T1000 (cell line): ENCODE data around the gene CRY1.
"Not testable (repeated sequence)": the region's sequence is repeated elsewhere in the genome, so short reads cannot be mapped to it uniquely, and the experiment has no call there.

Experiments
- DNase-seq: peaks from one replicate; lab custom pipeline; 2025; ENCODE audit warnings: mixed read lengths; lab: John Stamatoyannopoulos, UW

The CRY1 gene

DNA sequence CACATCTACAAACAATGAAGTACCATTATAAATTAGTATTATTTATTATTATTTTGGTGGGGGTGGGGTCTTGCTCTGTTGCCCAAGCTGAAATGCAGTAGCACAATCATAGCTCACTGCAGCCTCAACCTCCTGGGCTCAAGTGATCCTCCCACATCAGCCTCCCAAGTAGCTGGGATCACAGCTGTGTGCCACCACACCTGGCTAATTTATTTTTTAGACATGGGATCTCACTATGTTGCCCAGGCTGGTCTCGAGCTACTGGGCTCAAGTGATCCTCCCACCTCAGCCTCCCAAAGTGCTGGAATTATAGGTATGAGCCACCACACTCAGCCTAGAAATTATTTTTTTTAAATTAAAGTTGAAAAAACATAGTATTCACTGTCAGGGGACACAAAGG lies 15.0 kb upstream of the CRY1 start:
- not testable (repeated sequence) for DNase-seq

DNA sequence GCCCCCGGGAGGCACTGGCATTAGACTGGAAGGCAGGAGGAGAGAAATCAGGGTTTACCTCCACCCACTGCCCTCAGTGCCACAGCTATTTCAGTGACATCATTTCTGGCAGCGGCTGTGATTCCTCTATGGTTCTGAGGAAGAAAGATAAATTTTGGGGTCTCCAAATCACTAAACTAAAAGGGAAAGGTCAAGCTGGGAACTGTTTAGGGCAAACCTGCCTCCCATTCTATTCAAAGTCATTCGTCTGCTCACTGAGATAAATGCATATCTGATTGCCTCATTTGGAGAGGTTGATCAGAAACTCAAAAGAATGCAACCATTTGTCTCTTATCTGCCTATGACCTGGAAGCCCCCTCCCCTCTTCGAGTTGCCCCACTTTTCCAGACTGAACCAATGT lies 14.0 kb upstream of the CRY1 start:
- no peak for DNase-seq

DNA sequence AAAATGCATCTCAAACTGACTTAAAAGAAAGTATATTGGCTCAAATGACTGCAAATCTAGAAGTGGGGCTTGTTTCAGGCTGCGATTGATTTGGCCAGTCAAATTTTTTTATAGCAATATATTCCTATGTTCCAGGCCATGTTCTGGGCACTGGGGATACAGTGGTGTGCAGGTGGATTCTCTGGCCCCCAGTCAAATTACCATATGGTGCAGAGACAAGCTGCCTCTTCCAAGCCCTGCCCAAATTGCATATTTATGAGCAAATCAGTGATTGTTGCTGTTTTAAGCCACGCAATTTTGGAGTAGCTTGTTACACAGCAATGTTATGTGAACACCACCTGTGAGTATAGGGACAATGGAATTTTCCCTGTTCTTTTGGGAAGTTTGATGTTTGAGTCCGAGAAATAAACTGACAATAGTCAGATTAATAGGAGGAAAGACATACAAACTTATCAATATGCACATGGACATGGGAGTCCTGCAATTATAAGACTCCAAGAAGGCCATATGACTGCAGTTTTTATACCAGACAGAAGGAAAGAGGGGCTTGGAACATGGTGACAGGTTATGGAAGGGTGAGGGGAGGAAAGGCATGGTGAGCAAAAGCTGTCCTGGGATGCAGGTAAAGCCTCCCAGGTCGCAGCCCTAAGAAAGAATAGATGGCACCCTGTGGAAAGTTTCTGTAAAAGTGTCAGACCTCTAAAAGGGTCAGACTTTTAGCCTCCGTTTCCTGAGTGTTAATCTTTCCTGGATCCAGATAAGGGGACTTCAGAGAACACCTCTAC lies 13.1 kb upstream of the CRY1 start:
- no peak for DNase-seq

DNA sequence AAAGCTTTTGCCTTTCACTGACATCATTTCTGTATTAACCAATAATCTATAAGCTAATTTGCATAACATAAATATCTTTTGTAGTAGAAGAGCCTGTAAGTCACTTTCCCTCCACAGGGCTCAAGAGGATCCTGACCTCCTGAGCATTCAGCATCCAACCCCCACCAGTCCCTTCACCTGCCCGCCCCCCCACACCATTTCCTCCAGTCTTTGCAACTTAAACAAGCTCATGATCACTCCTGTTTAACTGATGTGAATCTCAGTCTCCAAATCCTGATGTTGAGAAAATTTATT lies 12.0 kb upstream of the CRY1 start:
- DNase-seq: no peak

DNA sequence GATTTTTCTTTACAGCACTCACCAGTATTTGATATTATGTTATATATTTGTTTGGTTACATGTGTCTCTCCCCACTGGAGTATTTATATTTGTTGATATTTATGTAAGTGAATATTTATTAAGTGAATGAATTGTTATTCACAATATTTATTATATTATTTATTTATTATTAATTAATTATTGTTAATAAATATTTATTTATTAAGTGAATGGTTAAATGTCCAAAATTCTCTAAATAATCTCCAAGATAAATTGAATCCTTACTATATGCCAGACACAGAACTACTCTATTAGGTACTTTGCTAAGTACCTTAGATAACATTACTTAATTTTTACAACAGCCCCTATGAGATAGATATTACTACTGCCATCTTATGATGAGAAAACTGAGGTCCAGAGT lies 10.2 kb upstream of the CRY1 start:
- DNase-seq: no peak

DNA sequence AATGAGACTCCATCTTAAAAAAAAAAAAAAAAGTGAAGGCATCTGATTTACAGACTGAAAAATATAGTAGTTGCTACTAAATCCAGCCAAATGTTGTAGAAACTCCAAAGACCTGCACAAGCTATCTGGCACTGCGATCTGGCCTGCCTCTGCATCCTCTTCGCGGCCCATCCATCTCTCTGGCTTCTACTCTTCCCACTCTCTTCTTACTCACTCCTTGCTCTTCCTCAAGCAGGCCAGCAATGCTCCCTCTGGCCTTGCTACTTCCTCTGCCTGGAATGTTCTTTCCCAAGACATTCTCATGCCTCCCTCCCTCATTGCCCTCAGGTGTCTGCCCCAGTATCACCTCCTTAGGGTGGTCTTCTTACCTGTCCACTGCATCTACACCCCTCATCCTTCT lies 9.7 kb upstream of the CRY1 start:
- DNase-seq: no peak

DNA sequence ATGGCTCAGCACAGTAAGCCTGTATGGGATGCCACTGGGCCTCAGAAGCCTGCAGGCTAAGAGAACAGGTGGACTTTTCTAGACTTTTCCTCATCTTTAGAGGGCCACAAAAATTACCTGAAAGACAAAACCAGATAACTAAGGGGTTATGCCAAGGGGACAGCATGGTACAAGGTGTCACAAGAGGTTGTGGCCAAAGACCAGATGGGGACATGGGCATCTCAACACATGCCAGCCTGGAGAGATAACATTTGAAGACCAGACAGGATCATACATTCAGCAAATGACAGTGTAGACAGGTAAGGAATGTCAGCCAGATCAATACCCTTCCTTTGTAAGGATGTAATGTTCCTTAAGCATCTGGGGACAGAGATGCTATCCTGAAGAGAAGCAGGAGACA lies 8.9 kb upstream of the CRY1 start:
- no peak for DNase-seq

DNA sequence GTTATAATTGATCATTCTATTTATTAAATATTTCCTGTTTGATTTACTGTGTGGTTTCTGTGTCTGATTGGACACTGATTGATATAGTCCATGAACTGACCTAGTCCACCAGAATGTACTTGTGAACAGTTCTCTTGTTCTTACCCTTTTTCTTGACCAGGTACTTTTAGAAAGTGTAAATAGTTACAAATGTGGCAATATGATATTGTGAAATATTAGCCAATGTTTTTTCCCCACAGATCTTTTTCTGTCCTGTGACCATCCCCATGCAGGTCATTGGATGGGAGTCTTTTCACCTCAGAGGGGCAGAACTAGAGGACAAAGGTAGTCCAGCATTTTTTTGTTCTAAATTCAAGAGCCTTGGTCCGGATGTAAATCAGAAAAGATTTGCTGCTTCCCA lies 8.3 kb upstream of the CRY1 start:
- DNase-seq: no peak

DNA sequence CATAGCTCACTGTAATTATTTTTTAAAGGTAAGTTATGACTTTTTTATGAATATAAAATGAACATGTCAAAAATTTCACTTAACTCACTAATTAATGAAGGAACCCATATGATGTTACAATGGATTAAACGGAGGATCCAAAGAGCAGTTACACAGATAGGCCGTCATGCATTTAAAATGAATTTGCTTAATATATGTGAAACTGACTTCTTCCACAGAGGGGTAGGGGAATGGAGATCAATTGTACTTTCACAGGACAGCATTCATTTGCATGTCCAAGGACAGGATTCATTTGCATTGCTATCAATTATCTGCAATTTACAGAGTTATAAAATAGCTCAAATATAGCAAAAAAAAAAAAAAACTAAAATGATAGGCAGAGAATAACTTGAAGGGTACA lies 6.6 kb upstream of the CRY1 start:
- no peak for DNase-seq

DNA sequence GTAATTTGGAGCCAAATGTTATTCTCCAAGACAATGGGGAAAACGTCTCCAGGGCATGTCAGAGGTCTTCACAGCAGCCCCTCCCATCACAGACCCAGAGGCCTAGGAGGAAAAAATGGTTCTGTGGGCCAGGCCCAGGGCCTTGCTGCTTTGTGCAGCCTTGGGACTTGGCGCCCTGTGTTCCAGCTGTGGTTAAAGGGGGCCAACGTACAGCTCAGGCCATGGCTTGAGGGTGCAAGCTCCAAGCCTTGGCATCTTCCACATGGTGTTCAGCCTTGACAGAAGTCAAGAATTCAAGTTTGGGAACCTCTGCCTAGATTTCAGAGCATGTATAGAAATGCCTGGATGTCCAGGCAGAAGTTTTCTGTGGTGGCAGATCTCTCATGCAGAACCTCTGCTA lies 3.2 kb upstream of the CRY1 start:
- no peak for DNase-seq

DNA sequence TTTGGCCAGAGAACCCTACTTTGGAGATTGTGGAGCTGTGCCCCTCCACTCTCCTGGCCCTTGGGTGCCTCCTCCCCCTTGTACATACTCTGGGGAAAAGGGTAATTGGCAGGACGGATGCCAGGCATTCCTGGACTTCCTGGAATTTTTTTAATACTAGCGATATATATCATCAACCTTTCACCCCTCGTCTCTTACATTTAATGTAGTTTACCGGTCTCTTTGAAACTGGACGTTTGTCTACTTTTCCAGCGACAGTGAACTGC lies 767 bp upstream of the CRY1 start:
- no peak for DNase-seq

DNA sequence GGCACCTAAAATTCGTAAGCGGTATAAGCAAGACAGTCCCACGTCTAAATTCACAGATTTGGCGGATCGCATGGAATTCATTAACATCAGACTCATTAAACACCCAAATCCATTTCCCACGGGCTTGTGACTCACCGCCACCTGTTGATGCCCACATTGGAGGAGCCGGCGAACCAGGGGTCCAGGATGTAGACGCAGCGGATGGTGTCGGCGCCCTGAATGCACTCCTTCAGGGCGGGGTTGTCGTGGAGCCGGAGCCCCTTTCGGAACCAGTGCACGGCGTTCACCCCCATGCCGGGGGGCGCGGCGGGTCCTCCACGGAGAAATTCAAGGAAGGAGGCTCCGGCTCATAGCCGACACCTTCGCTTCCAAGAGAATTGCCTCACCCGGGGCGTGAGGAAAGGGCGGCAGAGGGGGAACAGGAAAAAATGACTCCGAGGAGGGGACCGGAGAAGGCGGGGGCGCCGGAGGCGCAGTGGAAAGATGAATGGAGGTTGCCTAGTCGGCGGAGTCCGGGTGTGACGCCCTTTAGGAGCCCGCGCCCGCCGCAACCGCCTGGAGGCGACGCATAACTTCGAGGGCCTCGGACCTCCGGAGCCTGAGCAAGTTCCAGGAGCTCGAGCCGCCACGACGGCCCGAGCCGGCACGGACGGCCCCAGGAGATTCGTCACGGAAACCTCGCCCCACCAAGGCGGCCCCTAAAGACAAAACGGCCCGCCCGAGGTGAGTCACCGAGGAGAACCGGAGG lies 506 bp downstream of the CRY1 start:
- peak; percentile 70 for DNase-seq

DNA sequence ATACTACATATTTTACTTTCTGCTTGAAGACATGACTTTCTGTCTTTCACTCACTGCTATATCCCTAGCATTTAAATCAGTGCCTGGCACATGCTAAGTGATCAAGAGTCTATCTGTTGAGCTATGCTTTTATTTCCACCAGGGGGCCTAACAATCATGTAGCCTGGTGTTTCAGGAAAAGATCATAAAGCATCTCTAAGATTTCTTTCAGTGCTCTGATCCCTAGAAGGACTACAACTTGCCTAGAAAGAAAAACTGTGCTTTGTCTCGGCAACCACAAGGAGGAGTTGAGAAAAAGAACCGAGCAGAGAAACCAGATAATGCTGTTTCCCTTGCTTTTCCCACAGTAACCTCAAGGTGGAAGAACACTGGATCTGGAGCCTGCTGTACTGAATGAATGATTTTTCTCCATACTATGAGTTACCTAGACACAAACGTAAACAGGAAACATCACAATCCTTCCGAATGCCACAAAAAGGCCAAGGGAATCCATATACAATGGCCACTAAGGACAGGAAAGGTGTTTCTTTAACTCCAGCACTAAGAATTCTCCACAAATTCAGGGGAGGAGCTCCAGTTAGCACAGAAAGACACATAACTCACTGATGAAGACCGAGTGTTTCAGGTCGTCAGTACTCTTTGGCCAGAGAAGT lies 1.2 kb downstream of the CRY1 start:
- DNase-seq: peak; percentile 45

DNA sequence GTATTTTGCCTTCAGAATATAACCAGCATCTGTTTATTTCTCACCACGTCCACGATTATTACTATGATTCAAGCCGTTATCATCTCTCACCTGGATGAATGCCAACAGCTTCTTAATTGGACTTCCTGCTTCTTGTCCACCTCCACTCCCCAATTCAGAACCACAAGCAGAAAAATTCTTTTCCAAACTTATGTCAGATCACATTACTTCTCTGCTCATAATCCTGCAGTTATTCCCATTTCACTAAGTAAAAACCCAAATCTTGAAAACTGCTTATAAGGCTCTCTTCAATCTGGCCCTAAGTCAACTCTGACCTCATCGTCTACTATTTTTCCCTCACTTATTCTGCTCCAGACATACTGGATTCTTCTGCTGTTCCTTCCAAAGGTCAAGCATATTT lies 2.0 kb downstream of the CRY1 start:
- DNase-seq: no peak

DNA sequence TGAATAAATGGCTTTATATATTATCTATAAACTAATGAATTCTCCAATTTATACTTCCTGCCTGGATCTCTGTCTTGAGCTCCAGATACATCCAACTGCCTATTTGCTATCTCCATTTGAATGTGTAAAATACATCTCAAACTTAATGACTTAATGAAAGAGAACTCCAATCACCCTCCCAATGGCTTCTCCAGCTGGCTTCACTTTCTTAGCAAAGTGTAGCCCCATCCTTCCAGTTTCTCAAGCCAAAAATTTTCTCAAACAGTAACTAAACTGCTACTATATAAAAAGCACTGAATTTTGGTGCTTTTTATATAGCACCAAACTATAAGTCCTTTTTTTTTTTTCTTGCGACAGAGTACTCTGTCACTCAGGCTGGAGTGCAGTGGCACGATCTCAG lies 2.6 kb downstream of the CRY1 start:
- no peak for DNase-seq

DNA sequence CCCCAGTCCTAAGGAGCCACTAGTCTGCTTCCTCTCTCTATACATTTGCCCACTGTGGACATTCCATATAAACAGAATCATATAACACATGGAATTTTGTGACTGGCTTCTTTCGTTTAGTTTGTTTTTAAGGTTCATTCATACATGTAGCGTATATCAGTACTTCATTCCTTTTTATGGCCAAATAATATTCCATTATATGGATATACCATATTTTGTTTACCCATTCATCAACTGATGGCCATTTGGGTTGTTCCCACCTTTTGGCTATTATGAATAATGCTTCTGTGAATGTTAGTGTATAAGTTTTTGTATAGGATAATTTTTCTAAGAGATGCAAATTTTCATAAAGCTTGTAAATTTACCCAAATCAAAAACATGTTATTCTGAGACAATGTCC lies 4.4 kb downstream of the CRY1 start:
- no peak for DNase-seq

DNA sequence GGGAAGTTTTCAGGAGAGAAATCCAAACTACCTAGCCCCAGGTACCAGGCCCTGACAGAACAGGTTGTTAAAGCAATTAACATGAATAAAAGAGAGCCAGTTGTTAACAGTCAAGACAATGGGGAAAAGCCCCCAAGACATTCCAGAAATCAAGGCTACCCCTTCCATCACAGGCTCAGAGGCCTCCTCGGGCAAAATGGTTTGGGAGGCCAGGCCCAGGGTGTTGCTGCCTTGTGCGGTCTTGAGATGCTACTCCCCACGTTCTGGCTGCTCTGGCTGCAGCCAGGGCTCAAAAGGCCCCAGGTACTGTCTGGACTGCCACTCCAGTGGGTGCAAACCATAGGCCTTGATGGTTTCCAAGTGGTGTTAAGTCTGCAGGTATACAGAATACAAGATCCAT lies 7.0 kb downstream of the CRY1 start:
- DNase-seq: no peak

DNA sequence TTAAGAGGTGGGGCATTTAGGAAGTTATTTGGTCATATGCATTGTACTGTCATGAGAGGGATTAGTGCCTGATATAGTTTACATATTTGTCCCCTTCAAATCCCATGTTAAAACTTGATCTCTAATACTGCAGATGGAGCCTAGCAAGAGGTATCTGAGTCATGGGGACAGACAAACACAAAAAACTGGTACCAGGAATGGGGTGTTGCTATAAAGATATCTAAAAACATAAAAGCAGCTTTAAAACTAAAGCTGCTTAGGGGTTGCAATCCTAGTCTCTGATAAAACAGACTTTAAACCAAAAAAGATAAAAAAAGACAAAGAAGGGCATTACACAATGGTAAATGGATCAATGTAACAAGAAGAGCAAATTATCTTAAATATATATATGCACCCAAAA lies 11.6 kb downstream of the CRY1 start:
- no peak for DNase-seq

DNA sequence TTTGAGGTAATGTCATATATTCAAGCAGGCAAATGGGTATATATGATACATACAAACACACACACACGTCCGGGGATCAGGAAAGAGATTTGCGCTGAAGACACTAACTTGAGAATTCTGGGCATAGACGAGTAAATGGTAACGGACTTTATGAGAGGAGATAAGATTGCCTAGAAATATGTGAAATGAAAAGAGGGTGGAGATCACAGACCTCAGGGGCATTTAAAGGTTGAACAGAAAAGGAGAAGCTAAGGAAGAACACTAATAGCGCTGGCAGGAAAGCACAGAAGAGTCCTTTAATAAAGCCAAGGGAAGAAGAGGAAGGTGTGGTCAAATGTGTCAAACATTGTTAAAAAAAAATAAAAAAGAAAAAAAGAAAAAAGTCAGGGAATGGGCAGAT lies 13.1 kb downstream of the CRY1 start:
- no peak for DNase-seq

DNA sequence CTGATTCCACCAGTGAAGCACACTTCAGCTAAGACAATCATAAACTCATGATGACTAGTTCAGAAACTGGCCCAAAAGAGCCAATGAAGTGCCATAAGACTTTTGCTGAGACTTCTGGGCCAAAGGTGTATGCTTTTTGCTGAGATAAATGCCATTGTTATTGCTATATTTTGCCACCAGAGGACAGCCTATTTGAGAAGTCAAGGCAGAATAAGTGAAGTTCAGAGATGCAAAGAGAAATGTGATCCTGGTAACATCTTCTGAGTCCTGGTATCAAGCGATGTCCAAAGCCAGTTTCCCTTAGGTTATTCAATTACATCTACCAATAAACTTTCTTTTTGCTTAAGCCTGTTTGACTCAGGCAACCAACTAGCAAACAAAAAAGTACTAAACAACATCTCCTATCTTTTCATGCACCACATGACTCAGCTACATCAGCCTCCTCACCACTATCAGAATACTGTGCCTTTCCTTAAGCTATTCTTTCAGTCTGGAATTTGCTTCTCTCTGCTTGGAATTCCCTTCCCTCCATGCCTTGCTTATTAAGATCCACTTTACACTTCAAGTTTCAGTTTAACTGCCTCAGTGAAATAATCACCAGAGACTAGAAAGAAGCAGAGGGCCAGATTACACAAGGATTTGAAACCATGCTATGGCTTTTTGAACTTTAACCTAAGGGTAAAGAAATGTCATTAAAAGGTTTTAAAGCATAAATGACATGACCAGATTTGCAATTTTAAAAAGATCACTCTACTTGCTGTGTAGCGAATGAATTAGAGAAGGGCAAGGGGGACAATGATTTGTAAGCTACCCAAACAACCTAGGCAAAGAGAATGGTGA lies 14.0 kb downstream of the CRY1 start:
- DNase-seq: no peak

DNA sequence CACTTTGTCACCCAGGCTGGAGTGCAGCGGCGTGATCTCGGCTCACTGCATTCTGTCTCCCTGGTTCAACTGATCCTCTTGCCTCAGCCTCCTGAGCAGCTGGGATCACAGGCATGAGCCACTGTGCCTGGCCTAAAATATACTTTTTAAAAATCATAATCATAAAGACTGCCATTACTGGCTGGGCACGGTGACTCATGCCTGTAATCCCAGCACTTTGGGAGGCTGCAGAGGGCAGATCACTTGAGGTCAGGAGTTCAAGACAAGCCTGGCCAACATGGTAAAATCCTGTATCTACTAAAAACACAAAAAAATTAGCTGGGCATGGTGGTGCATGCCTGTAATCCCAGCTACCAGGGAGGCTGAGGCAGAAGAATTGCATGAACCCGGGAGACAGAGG lies 20.1 kb downstream of the CRY1 start:
- DNase-seq: not testable (repeated sequence)

DNA sequence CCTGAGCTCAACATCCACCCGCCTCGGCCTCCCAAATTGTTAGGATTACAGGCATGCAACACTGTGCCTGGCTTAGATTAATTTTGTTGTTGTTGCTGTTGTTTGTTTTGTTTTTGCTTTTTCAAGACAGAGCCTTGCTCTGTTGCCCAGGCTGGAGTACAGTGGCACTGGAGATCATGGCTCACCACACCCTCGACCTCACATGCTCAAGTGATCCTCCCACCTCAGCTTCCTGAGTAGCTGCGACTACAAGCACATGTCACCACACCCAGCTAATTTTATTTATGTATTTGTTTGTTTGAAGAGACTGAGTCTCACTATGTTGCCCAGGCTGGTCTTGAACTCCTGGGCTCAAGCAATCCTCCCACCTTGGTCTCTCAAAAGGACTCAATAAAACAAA lies 26.7 kb downstream of the CRY1 start:
- DNase-seq: no peak

DNA sequence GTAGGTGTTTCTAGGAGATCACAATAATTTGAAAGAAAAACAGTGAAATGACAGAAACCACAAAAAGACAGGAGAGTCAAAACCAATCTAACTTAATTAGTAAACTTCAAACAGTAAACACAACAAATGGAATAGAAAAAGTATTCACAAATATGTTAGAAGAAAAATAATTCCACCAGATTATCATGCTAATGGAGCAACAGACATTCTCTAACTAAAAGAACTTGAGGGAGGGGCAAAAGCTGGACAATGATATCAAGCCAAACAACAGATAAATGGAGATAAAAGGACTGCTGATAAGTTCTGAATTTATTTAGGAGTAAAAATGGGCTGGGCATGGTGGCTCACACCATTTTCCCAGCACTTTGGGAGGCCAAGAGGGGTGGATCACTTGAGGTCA lies 28.7 kb downstream of the CRY1 start:
- no peak for DNase-seq
